SH-SY5Y (cell line): ENCODE data around the gene PBX3.

ENCODE experiments used
- GATA2 ChIP-seq: IDR thresholded peaks from 2 replicates; pipeline ENCODE4 v1.6.1; 2011; ENCODE audit warnings: mild to moderate bottlenecking, low read depth, low read length
- GATA3 ChIP-seq: IDR thresholded peaks from 2 replicates; pipeline ENCODE4 v1.6.1; 2011; ENCODE audit warnings: low read depth, mild to moderate bottlenecking, low read length, moderate library complexity

- TF ChIP-seq GATA2: no peak
- TF ChIP-seq GATA3: no peak
These were observed 213.9 kb downstream of the PBX3 start for GRCh38 chr9:125961072-125961471.
